Vagina (tissue), 2 donors: ENCODE data around the gene RAPGEF4.

ENCODE experiments used
- POLR2AphosphoS5 ChIP-seq, 2 donors: sonication (generic); formaldehyde crosslinking; IDR thresholded peaks; one replicate each; pipeline ENCODE4 v1.9.0; 2017; ENCODE audit warnings: antibody characterized with exemption in 2 of 2, mild to moderate bottlenecking in 2 of 2, low read depth in 1 of 2; ENCODE audit not compliant: insufficient read depth in 1 of 2
- TF ChIP-seq, protein P1 (sequence below), 3 experiments: fragments of 450-650 bp in 2 of 3; fragments of 200-600 bp in 1 of 3; sonication (generic) in 1 of 3; IDR thresholded peaks; one replicate each; pipeline ENCODE4 v1.5.1; 2017 to 2019; ENCODE audit warnings: antibody characterized with exemption in 3 of 3, mild to moderate bottlenecking in 2 of 3, moderate library complexity in 2 of 3

DNA sequence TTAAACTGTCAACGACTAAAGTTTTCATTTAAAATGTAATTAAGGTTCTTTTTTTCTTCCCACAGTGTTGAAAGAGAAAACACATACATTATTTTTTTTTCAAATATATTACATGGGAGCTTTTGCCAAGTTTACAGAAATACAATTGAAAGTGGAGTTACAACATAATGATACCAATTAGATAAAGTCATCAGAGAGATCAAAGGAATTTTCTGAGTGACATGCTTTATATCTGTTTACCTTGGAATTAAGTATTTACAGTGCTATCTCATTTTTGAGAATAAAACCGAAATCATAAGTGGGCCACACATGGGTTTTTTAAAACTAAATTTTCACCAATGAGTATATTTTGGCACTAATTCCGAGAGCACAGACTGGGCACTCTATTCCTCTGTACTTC lies 165.2 kb downstream of the RAPGEF4 start:
- TF ChIP-seq, protein P1, sequence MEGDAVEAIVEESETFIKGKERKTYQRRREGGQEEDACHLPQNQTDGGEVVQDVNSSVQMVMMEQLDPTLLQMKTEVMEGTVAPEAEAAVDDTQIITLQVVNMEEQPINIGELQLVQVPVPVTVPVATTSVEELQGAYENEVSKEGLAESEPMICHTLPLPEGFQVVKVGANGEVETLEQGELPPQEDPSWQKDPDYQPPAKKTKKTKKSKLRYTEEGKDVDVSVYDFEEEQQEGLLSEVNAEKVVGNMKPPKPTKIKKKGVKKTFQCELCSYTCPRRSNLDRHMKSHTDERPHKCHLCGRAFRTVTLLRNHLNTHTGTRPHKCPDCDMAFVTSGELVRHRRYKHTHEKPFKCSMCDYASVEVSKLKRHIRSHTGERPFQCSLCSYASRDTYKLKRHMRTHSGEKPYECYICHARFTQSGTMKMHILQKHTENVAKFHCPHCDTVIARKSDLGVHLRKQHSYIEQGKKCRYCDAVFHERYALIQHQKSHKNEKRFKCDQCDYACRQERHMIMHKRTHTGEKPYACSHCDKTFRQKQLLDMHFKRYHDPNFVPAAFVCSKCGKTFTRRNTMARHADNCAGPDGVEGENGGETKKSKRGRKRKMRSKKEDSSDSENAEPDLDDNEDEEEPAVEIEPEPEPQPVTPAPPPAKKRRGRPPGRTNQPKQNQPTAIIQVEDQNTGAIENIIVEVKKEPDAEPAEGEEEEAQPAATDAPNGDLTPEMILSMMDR (IDR thresholded peaks at IDR 0.05) = no peak
- TF ChIP-seq POLR2AphosphoS5 (IDR thresholded peaks at IDR 0.05; ENCODE audit: insufficient read depth in 1 of 2, low read depth in 1 of 2) = no peak
